Type B pancreatic cell (in vitro differentiated cells): ENCODE data around the gene SYT7. TPM values are rescaled to one million over a fixed set of nuclear protein-coding genes. Genes with fewer than 3 reads are reported as not detected.

Experiments
- DNase-seq: peaks from one replicate; pipeline ENCODE4 v3.0.0; 2021; ENCODE audit warnings: mixed read lengths; ENCODE audit not compliant: unreplicated experiment; ENCODE audit errors: extremely low spot score
- H3K27ac Mint-ChIP-seq: 2 replicates; pipeline ENCODE4 v1.8.0; 2021; ENCODE audit warnings: mild to moderate bottlenecking, mixed read lengths
- H3K27me3 Mint-ChIP-seq: 2 replicates; pipeline ENCODE4 v1.8.0; 2021; ENCODE audit warnings: mixed read lengths
- H3K36me3 Mint-ChIP-seq: 2 replicates; pipeline ENCODE4 v1.8.0; 2021; ENCODE audit warnings: mixed read lengths
- H3K4me1 Mint-ChIP-seq: one replicate; pipeline ENCODE4 v1.8.0; 2021; ENCODE audit warnings: mixed read lengths; ENCODE audit not compliant: unreplicated experiment
- H3K4me3 Mint-ChIP-seq: 2 replicates; pipeline ENCODE4 v1.8.0; 2021; ENCODE audit warnings: mild to moderate bottlenecking, mixed read lengths
- H3K9me3 Mint-ChIP-seq: 2 replicates; pipeline ENCODE4 v1.8.0; 2021; ENCODE audit warnings: mixed read lengths
- CTCF ChIP-seq: fragments of 200-600 bp; sonication (generic); conservative IDR thresholded peaks from 2 replicates; pipeline ENCODE4 v1.5.0; 2021; ENCODE audit warnings: antibody characterized with exemption, mild to moderate bottlenecking
- total RNA-seq: library from RNA; stranded (reverse); gene quantifications from 2 replicates; pipeline ENCODE4 v1.2.1, GENCODE V29; 2021; ENCODE audit warnings: low replicate concordance

SYT7 gene
- total RNA-seq, 1 donor from 2014 or later, result 26.5 TPM

- H3K4me3 Mint-ChIP-seq, result no peak overlapping the region
- peaks cover 28% of the 10 kb centered on the region for H3K27me3 Mint-ChIP-seq
Observed at GRCh38 chr11:61505640-61506155, 75.2 kb downstream of the SYT7 start.

GRCh38 chr11:61505106-61505505 lies 75.8 kb downstream of the SYT7 start:
- peak overlapping the region; percentile 15 for H3K27ac Mint-ChIP-seq

More at GRCh38 chr11:61505640-61506155, 75.2 kb downstream of the SYT7 start:
- no peak for DNase-seq
- no peaks in the 10 kb centered on the region for H3K36me3 Mint-ChIP-seq
- H3K4me1 Mint-ChIP-seq, result peaks cover 23% of the 10 kb centered on the region
- no peak for TF ChIP-seq CTCF
- H3K9me3 Mint-ChIP-seq, result no peaks in the 10 kb centered on the region
- no peak overlapping the region for H3K27ac Mint-ChIP-seq

GRCh38 chr11:61503135-61503770 lies 77.6 kb downstream of the SYT7 start:
- H3K27me3 Mint-ChIP-seq, result peaks cover 27% of the 10 kb centered on the region
- H3K4me1 Mint-ChIP-seq, result peaks cover 23% of the 10 kb centered on the region
- no peaks in the 10 kb centered on the region for H3K36me3 Mint-ChIP-seq
- no peak for DNase-seq
- TF ChIP-seq CTCF, result no peak
- no peaks in the 10 kb centered on the region for H3K9me3 Mint-ChIP-seq
- H3K27ac Mint-ChIP-seq, result no peak overlapping the region
- no peak overlapping the region for H3K4me3 Mint-ChIP-seq

More at GRCh38 chr11:61505106-61505505, 75.8 kb downstream of the SYT7 start:
- TF ChIP-seq CTCF, result no peak
- Mint-ChIP-seq H3K9me3 (no peaks in the 10 kb centered on the region), H3K36me3 (no peaks in the 10 kb centered on the region), H3K4me3 (no peak overlapping the region), H3K4me1 (peaks cover 23% of the 10 kb centered on the region), H3K27me3 (peaks cover 28% of the 10 kb centered on the region)
- DNase-seq, result no peak

GRCh38 chr11:61502522-61502921 lies 78.4 kb downstream of the SYT7 start:
- Mint-ChIP-seq H3K27me3 (peaks cover 20% of the 10 kb centered on the region), H3K9me3 (no peaks in the 10 kb centered on the region), H3K36me3 (no peaks in the 10 kb centered on the region), H3K27ac (no peak overlapping the region), H3K4me1 (peaks cover 15% of the 10 kb centered on the region), H3K4me3 (no peak overlapping the region)
- DNase-seq, result no peak
- no peak for TF ChIP-seq CTCF

- Mint-ChIP-seq H3K27ac (no peak overlapping the region), H3K36me3 (no peaks in the 10 kb centered on the region), H3K9me3 (no peaks in the 10 kb centered on the region), H3K27me3 (peaks cover 6% of the 10 kb centered on the region), H3K4me1 (peaks cover 11% of the 10 kb centered on the region), H3K4me3 (no peak overlapping the region)
- no peak for DNase-seq
- no peak for TF ChIP-seq CTCF
Observed at GRCh38 chr11:61499816-61500491, 80.9 kb downstream of the SYT7 start.
